Thoracic aorta (tissue), 2 donors: ENCODE results near the gene NSD1. TPM values are rescaled to one million over a fixed set of nuclear protein-coding genes. Genes with fewer than 3 reads are reported as not detected.

Source experiments
- ATAC-seq: fragments of 150-250 bp; one replicate; pipeline ENCODE4 v1.8.0; 2017; ENCODE audit warnings: low read depth; ENCODE audit not compliant: insufficient number of reproducible peaks, low FRiP score
- DNase-seq: peaks from one replicate; pipeline ENCODE4 v3.0.0-alpha.2; 2020; ENCODE audit warnings: low spot score
- H3K27ac ChIP-seq, 2 donors: fragments of 200-600 bp; sonication (generic); 1 replicate in 1 of 2; 2 replicates in 1 of 2; pipeline ENCODE4 v1.5.1; 2016; ENCODE audit warnings: mild to moderate bottlenecking in 2 of 2, moderate library complexity in 2 of 2
- H3K27me3 ChIP-seq: fragments of 200-600 bp; sonication (generic); replicated peaks from 2 replicates; pipeline ENCODE4 v1.6.0; 2016; ENCODE audit warnings: mild to moderate bottlenecking; ENCODE audit not compliant: insufficient read depth
- H3K36me3 ChIP-seq: fragments of 200-600 bp; sonication (generic); one replicate; pipeline ENCODE4 v1.5.1; 2016
- H3K4me1 ChIP-seq, 2 donors: fragments of 200-600 bp; sonication (generic); 1 replicate in 1 of 2; 2 replicates in 1 of 2; pipeline versions ENCODE4 v1.5.1 to v1.6.0; 2016; ENCODE audit warnings: low read depth in 2 of 2, mild to moderate bottlenecking in 1 of 2; ENCODE audit not compliant: control insufficient read depth in 1 of 2
- H3K4me3 ChIP-seq: fragments of 200-600 bp; sonication (generic); 2 replicates; pipeline ENCODE4 v1.5.1; 2016; ENCODE audit warnings: mild to moderate bottlenecking
- H3K9me3 ChIP-seq: fragments of 200-600 bp; sonication (generic); 2 replicates; pipeline ENCODE4 v1.5.1; 2016
- CTCF ChIP-seq: fragments of 200-600 bp; sonication (generic); IDR thresholded peaks from one replicate; pipeline ENCODE4 v1.5.1; 2019; ENCODE audit warnings: antibody characterized with exemption
- total RNA-seq, 2 donors: library from RNA; depleted of rRNA; stranded (reverse); fragments of >200 nt; gene quantifications; one replicate each; pipeline versions ENCODE4 v1.1.0 to v1.2.3, GENCODE V29; 2016

NSD1 gene
- total RNA-seq, 2 donors from 2014 or later = 26.1 to 70.5 TPM

- peaks cover 53% of the 10 kb centered on the region for H3K36me3 ChIP-seq
- H3K4me3 ChIP-seq = no peak overlapping the region
- no peak for ATAC-seq
Measured at GRCh38 chr5:177275883-177276282, 142.3 kb downstream of the NSD1 start.

DNA sequence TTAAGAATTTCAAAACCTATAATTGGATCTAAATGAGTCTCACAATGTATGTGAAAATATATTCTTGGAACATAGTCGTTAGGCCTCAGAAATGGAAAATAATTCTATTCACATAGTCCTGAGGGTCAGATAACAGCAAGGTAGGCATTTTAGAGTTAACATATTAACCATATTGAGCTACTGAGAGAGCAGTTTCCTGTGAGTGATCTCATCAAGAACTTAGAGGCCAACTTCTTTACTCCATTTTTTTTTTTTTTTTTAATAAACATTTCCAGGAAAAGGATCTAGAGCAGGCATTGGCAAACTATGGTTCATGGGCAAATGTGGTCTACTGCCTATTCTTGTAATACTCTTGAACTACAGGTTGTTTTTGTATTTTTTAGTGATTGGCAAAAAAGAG lies 143.3 kb downstream of the NSD1 start:
- Histone ChIP-seq H3K27me3 (no peaks in the 10 kb centered on the region), H3K4me1 (no peaks in the 10 kb centered on the region), H3K27ac (no peak overlapping the region), H3K9me3 (no peaks in the 10 kb centered on the region), H3K36me3 (peaks cover 55% of the 10 kb centered on the region), H3K4me3 (no peak overlapping the region)
- no peak for TF ChIP-seq CTCF
- ATAC-seq (no peak), DNase-seq (no peak)

More at GRCh38 chr5:177275883-177276282, 142.3 kb downstream of the NSD1 start:
- Histone ChIP-seq H3K27ac (no peak overlapping the region), H3K4me1 (no peaks in the 10 kb centered on the region), H3K9me3 (no peaks in the 10 kb centered on the region), H3K27me3 (no peaks in the 10 kb centered on the region)
- DNase-seq = no peak
- TF ChIP-seq CTCF = no peak

GRCh38 chr5:177288191-177288590 lies 154.6 kb downstream of the NSD1 start:
- Histone ChIP-seq H3K4me1 (no peaks in the 10 kb centered on the region), H3K36me3 (peaks cover 57% of the 10 kb centered on the region), H3K4me3 (no peak overlapping the region), H3K9me3 (no peaks in the 10 kb centered on the region), H3K27ac (no peak overlapping the region), H3K27me3 (no peaks in the 10 kb centered on the region)
- no peak for ATAC-seq
- no peak for DNase-seq
- no peak for TF ChIP-seq CTCF

- no peak for ATAC-seq
- H3K27me3 ChIP-seq = no peaks in the 10 kb centered on the region
- no peak for DNase-seq
- no peak for TF ChIP-seq CTCF
- H3K4me3 ChIP-seq = no peak overlapping the region
- no peaks in the 10 kb centered on the region for H3K9me3 ChIP-seq
- H3K27ac ChIP-seq = no peak overlapping the region
- no peaks in the 10 kb centered on the region for H3K4me1 ChIP-seq
- peaks cover 59% of the 10 kb centered on the region for H3K36me3 ChIP-seq
Measured at GRCh38 chr5:177290816-177291596, 157.4 kb downstream of the NSD1 start.

GRCh38 chr5:177291735-177292134 lies 158.2 kb downstream of the NSD1 start:
- Histone ChIP-seq H3K9me3 (no peaks in the 10 kb centered on the region), H3K36me3 (peaks cover 58% of the 10 kb centered on the region), H3K27me3 (no peaks in the 10 kb centered on the region), H3K4me3 (no peak overlapping the region), H3K27ac (no peak overlapping the region), H3K4me1 (no peaks in the 10 kb centered on the region)
- no peak for DNase-seq
- TF ChIP-seq CTCF = no peak
- no peak for ATAC-seq
